Left lung (tissue), 10 donors: ENCODE data around the gene PIK3R1. TPM values are rescaled to one million over a fixed set of nuclear protein-coding genes. Genes with fewer than 3 reads are reported as not detected.
A peak's percentile ranks its signal among the peaks of the same experiment; 100 is the strongest.

Experiments used
- ATAC-seq: fragments of 200-7000 bp; cut with Tn5 transposase; one replicate; pipeline ENCODE4 v1.9.1; 2020; ENCODE audit warnings: moderate library complexity
- DNase-seq, 4 donors: peaks; one replicate each; pipeline ENCODE4 v3.0.0-alpha.2; 2013 to 2020
- H3K27ac ChIP-seq, 2 donors: fragments of 200-600 bp; sonication (generic) in 1 of 2; one replicate each; pipeline versions ENCODE4 v1.5.0 to v1.8.0; 2020 to 2021
- H3K27me3 ChIP-seq, 2 donors: fragments of 200-600 bp; sonication (generic) in 1 of 2; one replicate each; pipeline versions ENCODE4 v1.5.0 to v1.8.0; 2020 to 2021
- H3K36me3 ChIP-seq, 2 donors: fragments of 200-600 bp; sonication (generic) in 1 of 2; one replicate each; pipeline versions ENCODE4 v1.5.0 to v1.8.0; 2020 to 2021
- H3K4me1 ChIP-seq, 2 donors: fragments of 200-600 bp; one replicate each; pipeline ENCODE4 v1.8.0; 2021
- H3K4me3 ChIP-seq, 2 donors: fragments of 200-600 bp; sonication (generic) in 1 of 2; one replicate each; pipeline versions ENCODE4 v1.5.0 to v1.8.0; 2020 to 2021; ENCODE audit warnings: mild to moderate bottlenecking in 1 of 2
- H3K9me3 ChIP-seq, 2 donors: fragments of 200-600 bp; sonication (generic) in 1 of 2; one replicate each; pipeline versions ENCODE4 v1.5.0 to v1.8.0; 2020 to 2021
- CTCF ChIP-seq, 2 donors: fragments of 200-600 bp; sonication (generic) in 1 of 2; IDR thresholded peaks; one replicate each; pipeline versions ENCODE4 v1.5.0 to v1.8.0; 2021; ENCODE audit warnings: antibody characterized with exemption in 2 of 2
- intact Hi-C, 2 donors: fragments of 100-400 bp; cut with DNase I; formaldehyde crosslinking; loops; one replicate each; pipeline versions ENCODE4 v1.11.2 to v1.14.2; 2022
- polyA plus RNA-seq, 6 donors: library from polyadenylated mRNA; unstranded; fragments of 120-200 nt; gene quantifications; one replicate each; pipeline ENCODE4 v1.2.1, GENCODE V29; 2013; ENCODE audit not compliant: insufficient read length in 6 of 6
- total RNA-seq, 2 donors: library from RNA; stranded (reverse); fragmentation: NEBNext Ultra II Directional; extraction: Animal tissue kit (Norgen Biotek cat#: 25700); gene quantifications; one replicate each; pipeline ENCODE4 v1.2.1, GENCODE V29; 2021
- donor health status: DM: no; HTN: yes; CAD: no.
- donor health status: DM: no; HTN: no; CAD: no.

The PIK3R1 gene
- total and polyA plus RNA-seq, 8 donors, result 70.9 to 92.9 (median 80.5) TPM

- H3K4me1 ChIP-seq, result peaks cover 22 to 81% of the 10 kb centered on the region in 2 donors
- H3K27ac ChIP-seq, result peak overlapping the region; percentile 58 to 68
- intact Hi-C loops, result no loop called here
- peaks cover 0 to 3% of the 10 kb centered on the region in 2 donors for H3K36me3 ChIP-seq
- no peaks in the 10 kb centered on the region for H3K27me3 ChIP-seq
- TF ChIP-seq CTCF (IDR thresholded peaks at IDR 0.05), result no peak
- no peak overlapping the region for H3K4me3 ChIP-seq
- ATAC-seq (peak; percentile 79), DNase-seq (peak in 3 of 4 donors; percentile 43 to 84 (median 81))
- no peaks in the 10 kb centered on the region for H3K9me3 ChIP-seq
Measured at GRCh38 chr5:68239487-68239886, 23.9 kb downstream of the PIK3R1 start.

DNA sequence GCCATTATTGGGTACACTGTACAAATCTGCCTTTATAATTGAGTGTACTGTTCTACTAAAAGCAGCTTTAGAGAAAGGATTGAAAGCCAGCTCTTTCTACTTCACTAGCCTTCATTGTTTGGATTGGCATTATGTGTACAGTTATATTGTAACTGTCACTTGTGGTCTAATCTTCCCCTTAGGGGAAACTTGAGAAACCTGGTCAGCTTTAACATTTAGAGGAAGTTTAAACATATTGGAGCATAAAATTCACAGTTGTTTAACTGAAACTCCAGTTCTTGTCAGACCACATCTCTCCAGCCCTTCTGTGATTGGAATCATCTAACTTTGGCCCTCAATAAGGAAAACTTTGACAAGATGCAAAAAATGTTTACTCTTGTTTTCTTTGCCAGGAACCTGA lies 24.6 kb downstream of the PIK3R1 start:
- Histone ChIP-seq H3K36me3 (peaks cover 0 to 3% of the 10 kb centered on the region in 2 donors), H3K27ac (peak overlapping the region; percentile 58 to 68), H3K4me3 (no peak overlapping the region), H3K9me3 (no peaks in the 10 kb centered on the region), H3K4me1 (peaks cover 22 to 89% of the 10 kb centered on the region in 2 donors), H3K27me3 (no peaks in the 10 kb centered on the region)
- DNase-seq, result no peak
- TF ChIP-seq CTCF (IDR thresholded peaks at IDR 0.05), result no peak
- intact Hi-C loops, result no loop called here
- ATAC-seq, result no peak

DNA sequence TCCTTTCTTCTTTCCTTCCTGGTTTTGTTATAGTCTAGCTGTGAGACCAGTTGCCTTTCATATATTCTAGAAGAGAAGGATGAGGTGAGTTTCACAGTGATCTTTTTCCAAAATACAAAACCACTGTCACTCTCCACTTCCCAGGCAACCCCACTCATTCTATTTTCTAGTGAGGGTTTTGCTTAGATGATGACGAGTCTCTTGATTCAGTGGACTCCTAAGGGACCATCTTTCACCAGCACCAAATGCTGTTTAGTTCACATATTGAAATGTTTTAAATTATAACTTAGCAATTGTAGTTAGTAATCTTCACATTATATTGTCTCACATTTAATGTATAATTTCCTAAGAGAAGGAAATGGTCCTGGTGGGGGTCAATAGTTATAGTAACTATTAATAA lies 25.2 kb downstream of the PIK3R1 start:
- DNase-seq, result no peak
- no peak for TF ChIP-seq CTCF (IDR thresholded peaks at IDR 0.05)
- intact Hi-C loops, result no loop called here
- H3K27ac ChIP-seq, result peak overlapping the region; percentile 58 to 68
- H3K9me3 ChIP-seq, result no peaks in the 10 kb centered on the region
- H3K36me3 ChIP-seq, result peaks cover 0 to 3% of the 10 kb centered on the region in 2 donors
- peaks cover 22 to 91% of the 10 kb centered on the region in 2 donors for H3K4me1 ChIP-seq
- ATAC-seq, result no peak
- no peak overlapping the region for H3K4me3 ChIP-seq
- no peaks in the 10 kb centered on the region for H3K27me3 ChIP-seq

GRCh38 chr5:68242743-68243142 lies 27.2 kb downstream of the PIK3R1 start:
- intact Hi-C loops, result no loop called here
- Histone ChIP-seq H3K4me1 (peaks cover 22 to 74% of the 10 kb centered on the region in 2 donors), H3K36me3 (no peaks in the 10 kb centered on the region), H3K27ac (peak overlapping the region; percentile 40 to 49), H3K9me3 (no peaks in the 10 kb centered on the region), H3K4me3 (no peak overlapping the region), H3K27me3 (no peaks in the 10 kb centered on the region)
- DNase-seq (no peak), ATAC-seq (peak; percentile 48)
- TF ChIP-seq CTCF (IDR thresholded peaks at IDR 0.05), result no peak

- peaks cover 22 to 69% of the 10 kb centered on the region in 2 donors for H3K4me1 ChIP-seq
- H3K27me3 ChIP-seq, result no peaks in the 10 kb centered on the region
Measured at GRCh38 chr5:68243251-68243650, 27.7 kb downstream of the PIK3R1 start.

More at GRCh38 chr5:68243251-68243650, 27.7 kb downstream of the PIK3R1 start:
- no peak for ATAC-seq
- H3K36me3 ChIP-seq, result no peaks in the 10 kb centered on the region
- intact Hi-C loops, result no loop called here
- no peak overlapping the region for H3K4me3 ChIP-seq
- no peaks in the 10 kb centered on the region for H3K9me3 ChIP-seq
- DNase-seq, result no peak
- no peak for TF ChIP-seq CTCF (IDR thresholded peaks at IDR 0.05)
- peak overlapping the region; percentile 40 to 49 for H3K27ac ChIP-seq
